ENCODE data around the gene TECPR1. TPM values are rescaled to one million over a fixed set of nuclear protein-coding genes. Genes with fewer than 3 reads are reported as not detected.

The TECPR1 gene
- total RNA-seq, 1 donor from 2014 or later = 62.5 TPM

- DNase-seq (ENCODE audit: low read depth) = no peak
These were observed 55.1 kb downstream of the TECPR1 start for GRCh38 chr7:98196706-98197605.

DNA sequence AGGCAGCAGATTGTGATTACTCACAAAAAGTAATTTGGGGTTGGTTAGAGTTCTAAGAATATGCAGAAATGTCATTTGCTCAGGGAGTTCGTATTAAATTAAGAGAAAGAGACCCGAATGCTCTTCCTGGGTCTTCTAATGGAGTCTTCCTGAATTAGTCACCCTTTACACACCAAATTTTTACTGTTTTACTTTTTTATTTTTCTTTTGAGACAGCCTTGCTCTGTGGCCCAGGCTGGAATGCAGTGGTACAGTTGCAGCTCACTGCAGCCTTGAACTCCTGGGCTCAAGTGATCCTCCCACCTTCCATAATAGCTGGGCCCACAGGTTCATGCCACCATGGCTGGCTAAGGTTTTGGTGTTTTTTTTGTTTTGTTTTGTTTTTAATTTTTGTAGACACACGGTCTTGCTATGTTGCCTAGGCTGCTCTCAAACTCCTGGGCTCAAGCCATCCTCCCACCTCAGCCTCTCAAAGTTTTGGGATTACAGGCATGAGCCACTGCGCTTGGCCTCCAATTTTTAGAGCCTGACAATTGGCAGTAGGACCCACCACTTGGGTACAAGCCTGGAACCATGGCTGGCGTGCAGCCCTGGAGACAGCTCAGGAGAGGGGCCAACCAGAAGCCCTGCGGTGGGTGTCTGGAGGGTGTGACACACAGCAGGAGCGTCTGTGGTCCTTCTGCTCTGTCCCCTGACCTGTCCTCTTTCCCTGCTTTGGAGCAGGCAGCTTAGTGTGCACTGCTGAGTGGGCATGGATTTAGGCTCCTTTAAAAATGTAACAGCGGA is 57.2 kb downstream of the TECPR1 start:
- no peak for DNase-seq (ENCODE audit: low read depth)

DNA sequence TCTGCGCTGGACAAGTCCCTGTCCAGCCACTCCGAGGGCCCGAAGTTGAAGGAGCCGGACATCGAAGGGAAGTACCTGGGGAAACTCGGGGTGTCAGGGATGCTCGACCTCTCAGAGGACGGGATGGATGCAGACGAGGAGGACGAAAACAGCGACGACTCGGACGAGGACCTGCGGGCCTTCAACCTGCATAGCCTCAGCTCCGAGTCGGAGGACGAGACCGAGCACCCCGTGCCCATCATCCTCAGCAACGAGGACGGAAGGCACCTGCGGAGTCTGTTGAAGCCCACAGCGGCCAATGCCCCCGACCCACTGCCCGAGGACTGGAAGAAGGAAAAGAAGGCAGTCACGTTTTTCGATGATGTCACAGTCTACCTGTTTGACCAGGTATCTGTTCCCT is 57.8 kb downstream of the TECPR1 start:
- no peak for DNase-seq (ENCODE audit: low read depth)

DNA sequence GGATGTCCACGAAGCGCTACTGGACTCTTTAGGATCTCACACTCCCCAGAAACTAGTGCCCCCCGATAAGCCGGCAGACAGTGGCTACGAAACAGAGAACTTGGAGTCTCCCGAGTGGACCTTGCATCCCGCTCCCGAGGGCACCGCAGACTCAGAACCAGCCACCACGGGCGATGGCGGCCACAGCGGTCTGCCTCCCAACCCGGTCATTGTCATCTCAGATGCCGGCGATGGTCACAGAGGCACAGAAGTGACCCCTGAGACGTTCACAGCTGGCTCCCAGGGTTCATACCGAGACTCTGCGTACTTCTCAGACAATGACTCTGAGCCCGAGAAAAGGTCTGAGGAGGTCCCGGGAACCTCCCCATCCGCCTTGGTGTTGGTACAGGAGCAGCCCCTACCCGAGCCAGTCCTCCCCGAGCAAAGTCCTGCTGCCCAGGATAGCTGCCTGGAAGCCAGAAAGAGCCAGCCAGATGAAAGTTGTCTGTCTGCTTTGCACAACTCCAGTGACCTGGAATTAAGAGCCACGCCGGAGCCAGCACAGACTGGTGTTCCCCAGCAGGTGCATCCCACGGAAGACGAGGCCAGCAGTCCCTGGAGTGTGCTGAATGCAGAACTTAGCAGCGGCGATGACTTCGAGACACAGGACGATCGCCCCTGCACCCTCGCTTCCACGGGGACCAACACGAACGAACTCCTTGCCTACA is 58.4 kb downstream of the TECPR1 start:
- DNase-seq (ENCODE audit: low read depth) = no peak

GRCh38 chr7:98192781-98193457 is 59.1 kb downstream of the TECPR1 start:
- DNase-seq (ENCODE audit: low read depth) = no peak

DNA sequence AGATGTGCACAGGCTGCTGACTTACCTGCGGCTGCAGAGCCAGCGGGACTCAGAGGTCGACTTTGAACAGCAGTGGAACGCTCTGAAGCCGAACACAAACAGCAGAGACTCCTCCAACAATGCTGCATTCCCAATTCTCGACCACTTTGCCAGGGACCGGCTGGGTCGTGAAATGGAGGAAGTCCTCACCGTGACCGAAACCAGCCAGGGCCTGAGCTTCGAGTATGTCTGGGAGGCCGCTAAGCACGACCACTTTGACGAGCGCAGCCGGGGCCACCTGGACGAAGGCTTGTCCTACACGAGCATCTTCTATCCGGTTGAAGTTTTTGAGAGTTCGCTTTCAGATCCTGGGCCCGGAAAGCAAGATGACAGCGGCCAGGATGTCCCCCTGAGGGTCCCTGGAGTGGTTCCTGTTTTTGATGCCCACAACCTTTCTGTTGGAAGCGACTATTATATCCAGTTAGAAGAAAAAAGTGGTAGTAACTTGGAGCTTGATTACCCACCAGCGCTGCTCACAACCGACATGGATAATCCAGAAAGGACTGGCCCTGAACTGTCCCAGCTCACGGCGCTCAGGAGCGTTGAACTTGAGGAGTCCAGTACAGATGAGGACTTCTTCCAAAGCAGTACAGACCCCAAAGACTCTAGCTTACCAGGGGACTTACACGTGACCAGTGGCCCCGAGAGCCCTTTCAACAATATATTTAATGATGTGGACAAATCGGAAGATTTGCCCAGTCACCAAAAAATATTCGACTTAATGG is 60.2 kb downstream of the TECPR1 start:
- no peak for DNase-seq (ENCODE audit: low read depth)

- DNase-seq (ENCODE audit: low read depth) = no peak
These were observed 62.5 kb downstream of the TECPR1 start for GRCh38 chr7:98189559-98189958.

DNA sequence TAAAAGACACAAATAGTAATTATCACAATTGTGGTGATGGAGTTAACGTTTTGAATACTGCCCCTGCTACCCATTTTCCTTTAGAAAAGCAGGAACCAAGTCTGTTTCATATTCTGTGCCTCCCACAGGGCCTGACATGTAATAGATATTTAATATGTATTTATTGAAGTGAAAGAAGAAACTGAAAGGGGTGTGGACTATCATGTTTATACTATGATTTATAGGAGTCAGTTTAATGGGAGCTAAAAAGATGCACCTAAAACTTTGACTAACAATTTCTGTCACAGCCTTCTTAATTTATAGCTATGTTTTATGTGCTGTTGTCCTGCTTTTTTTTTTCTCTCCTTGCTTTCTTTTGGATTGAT is 64.9 kb downstream of the TECPR1 start:
- no peak for DNase-seq (ENCODE audit: low read depth)

- peak; percentile 8 for DNase-seq (ENCODE audit: low read depth)
These were observed 65.4 kb downstream of the TECPR1 start for GRCh38 chr7:98186452-98187137.

DNA sequence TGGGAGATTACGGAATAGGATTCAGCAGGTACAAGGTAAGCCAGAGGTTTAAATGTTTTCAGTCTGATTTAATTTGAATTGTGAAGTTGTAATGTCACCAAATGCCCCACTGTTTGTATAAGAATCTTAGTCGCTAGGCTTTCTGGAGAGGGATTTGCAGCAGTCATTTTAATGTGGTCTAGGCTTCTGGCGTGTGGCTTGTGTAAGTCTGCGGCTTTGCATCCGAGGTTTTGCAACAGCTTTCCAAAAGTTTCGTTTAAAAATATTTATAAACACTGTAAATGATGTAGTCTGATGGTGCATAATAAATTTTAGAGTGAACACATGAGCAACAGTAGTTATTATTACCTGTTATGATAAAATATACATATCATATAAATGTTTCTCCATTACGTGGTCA is 66.9 kb downstream of the TECPR1 start:
- no peak for DNase-seq (ENCODE audit: low read depth)

DNA sequence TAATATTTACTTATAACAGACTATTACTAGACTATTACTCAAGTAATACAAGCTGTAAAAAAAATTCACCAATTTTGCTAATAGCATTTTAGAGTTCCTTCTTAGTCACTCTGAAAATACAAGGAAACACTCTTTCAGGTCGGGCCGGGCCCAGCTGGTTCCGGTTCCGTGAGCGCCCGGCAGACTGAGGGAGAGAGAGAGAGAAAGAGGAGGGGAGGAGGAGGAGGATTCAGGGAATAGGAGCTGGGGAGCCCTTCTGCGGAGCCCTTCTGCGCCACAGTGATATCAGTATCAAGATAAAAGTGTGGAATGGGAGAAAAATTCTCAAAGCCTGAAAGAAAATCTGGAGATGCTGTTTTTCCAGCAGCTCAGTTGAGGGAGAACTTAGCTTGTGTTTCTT is 71.3 kb downstream of the TECPR1 start:
- no peak for DNase-seq (ENCODE audit: low read depth)

DNA sequence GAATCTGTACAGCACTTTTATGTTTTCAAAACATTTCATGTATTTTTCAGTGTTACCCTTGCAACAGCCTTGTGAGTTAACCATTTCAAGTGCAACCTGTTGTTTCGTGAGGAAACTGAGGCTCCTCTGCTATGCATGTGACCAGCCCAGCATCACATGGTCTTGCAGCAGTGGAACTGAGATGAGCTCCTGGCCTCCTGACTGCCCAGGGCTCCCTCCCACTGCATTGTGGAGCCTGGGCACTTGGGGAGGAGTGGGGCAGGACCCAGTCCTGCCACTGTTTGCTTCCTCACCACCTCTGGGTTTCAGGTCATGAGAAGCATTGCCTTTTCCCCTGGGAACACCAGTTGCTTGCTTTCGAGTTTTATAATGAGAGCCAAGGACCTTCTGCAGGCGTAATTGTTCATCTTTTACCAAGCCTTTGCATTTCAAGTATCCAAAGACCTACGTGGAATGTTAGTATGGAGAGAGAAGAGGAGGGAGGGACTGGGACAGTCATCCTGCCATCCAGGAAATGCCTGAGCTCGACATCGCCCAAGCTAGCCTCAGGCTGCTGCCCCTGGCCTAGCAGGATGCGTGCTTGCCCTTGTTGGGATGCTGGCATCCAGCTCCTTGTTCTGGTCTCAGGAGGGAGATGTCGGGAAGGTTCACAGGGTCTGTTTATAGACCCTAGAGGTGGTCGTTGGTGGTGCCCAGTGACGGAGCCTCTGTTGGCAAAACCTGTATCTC is 73.1 kb downstream of the TECPR1 start:
- DNase-seq (ENCODE audit: low read depth) = no peak

DNA sequence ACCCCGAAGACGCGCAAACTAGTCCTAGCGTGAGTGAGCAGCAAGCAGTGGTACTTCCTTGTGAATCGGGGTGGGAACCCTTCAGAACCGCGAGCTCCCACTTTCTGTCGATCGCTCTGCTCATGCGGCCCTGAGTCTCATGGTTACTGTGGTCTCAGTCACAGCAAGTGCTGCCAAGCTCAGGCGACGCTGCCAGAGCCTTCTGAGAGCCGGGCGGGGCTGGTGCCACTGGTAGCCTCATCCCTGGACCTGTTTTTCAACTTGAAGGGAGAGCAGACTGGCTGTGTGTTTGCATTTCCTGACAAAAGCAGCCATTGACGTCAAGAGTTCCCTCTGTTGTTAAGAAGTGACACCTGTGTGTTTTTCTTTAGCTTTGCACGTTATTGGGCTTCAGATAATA is 73.7 kb downstream of the TECPR1 start:
- peak; percentile 17 for DNase-seq (ENCODE audit: low read depth)

GRCh38 chr7:98177553-98177952 is 74.5 kb downstream of the TECPR1 start:
- no peak for DNase-seq (ENCODE audit: low read depth)

DNA sequence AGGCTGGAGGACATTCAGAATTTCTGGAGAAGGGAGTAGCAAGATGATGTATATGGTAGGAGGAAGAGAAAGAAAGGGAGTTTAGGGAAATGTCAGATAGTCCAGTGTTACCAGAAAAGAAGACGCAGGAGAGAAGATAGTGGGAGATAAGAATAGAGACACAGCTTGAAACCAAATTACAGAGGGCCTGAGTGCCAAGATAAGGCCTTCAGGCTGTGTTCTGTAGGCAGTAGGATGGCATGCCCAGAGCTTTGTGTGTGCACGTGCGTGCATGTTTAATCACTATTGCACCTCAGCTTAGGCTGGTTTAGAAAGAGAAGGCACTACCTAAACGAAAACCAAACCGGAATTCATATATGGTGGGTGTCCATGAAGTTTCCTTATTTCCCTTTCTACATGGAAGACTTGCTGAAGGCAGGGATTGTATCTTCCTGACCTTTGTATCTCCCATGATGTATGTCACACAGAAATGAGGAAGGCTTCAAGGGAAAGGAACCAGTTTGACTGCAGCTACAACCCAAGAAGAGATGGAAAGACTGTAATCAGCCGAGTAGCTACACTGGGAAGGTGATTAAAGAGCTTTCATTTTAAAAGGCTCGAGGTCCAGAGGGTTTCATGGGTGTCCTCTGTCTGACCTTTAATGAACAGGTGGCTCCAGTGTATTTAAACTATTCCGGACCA is 76.6 kb downstream of the TECPR1 start:
- no peak for DNase-seq (ENCODE audit: low read depth)

DNA sequence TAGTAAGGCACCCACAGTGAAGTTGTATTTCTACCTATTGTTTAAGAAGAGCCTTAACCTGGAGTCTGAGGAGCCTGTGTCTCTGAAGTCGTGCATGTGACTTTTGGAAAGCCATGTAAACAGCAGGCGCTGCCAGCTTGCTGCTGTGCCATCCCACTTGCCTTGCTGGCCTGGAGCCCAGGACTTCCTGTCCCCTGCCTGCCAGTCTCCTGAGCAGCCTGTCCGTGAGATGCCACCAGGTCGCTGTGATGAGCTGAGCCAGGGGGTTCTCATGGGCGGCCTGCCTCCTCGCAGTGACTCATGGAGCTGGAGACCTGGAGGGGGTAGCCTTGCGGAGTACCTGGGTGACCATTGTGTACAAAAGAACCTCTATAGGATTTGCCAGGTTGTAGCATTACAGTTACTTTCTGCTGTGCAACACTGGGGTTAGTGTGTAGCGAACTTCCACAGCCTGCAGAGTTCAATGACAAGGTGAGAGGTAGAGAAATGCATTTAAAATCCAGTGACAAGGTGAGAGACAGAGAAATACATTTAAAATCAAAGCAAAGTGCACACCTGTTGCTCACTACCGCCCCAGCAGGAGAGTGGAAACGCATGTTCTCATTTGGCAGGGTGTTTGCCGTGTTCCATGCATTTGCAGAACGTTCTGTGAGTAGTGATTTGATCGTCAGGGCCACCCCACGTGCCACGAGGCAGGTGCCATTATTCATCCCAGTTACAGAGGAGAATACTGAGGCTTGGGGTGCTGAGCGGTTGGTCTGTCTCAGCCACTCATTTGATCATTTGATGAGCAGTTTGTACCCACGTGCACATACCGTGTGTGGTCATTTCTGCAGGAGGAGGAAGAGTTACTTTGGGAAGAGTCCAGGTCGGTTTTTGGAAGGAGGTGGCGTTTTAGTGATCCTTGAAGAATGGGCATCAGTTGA is 77.4 kb downstream of the TECPR1 start:
- DNase-seq (ENCODE audit: low read depth) = no peak

GRCh38 chr7:98171449-98171848 is 80.6 kb downstream of the TECPR1 start:
- DNase-seq (ENCODE audit: low read depth) = no peak

DNA sequence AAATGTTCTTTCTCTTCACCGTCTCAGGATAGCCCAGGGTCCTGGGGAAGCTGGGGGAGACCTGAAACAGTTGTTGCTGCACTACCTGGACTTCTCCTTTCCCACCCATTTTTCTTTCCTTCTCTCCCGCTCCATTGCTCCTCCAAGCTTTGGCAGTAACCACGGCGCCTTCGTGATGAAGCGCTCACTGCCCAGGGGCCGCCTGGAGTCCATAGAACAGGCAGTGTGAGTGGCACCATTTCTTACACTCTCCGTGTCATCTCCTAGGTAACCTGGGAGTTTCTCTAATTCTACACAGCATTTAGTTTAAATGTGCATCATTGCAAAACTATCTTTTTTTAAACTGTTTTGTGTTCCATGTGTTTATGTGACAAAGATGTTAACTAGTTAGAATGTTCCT is 81.1 kb downstream of the TECPR1 start:
- DNase-seq (ENCODE audit: low read depth) = no peak
